ENCODE data around the gene PLCB1.

- no peak for TF ChIP-seq CTCF (conservative IDR thresholded peaks at IDR 0.05 in 1 of 2, IDR thresholded peaks at IDR 0.05 in 1 of 2; ENCODE audit: low read depth in 1 of 2, low read length in 2 of 2)
- TF ChIP-seq EZH2 (IDR thresholded peaks at IDR 0.05; ENCODE audit: low read length, missing control alignments), result no peak
Measured at GRCh38 chr20:8895472-8895871, 763.4 kb downstream of the PLCB1 start.
